Measurements from ENCODE around the gene CLIP1.

The CLIP1 gene

GRCh38 chr12:122421821-122422729 lies at the start of gene CLIP1:
CLIP1 (minus strand) TSS chr12:122422669; CDS start chr12:122380452, 42,217 bp downstream.
- TF ChIP-seq TEAD4 (IDR thresholded peaks at IDR 0.05), result no peak
- TF ChIP-seq YY1 (IDR thresholded peaks at IDR 0.05; ENCODE audit: low read depth), result peak; percentile 70
- peak; percentile 45; the same call in 1 of the 2 replicates for TF ChIP-seq RAD21 (IDR thresholded peaks at IDR 0.05; ENCODE audit: low read depth)
- TF ChIP-seq, protein P1, sequence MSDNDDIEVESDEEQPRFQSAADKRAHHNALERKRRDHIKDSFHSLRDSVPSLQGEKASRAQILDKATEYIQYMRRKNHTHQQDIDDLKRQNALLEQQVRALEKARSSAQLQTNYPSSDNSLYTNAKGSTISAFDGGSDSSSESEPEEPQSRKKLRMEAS (IDR thresholded peaks at IDR 0.05), result no peak; the same call in 1 of the 2 replicates
- peak; percentile 37 for TF ChIP-seq TAF1 (IDR thresholded peaks at IDR 0.05; ENCODE audit: low read depth)
- TF ChIP-seq ZBTB7A (IDR thresholded peaks at IDR 0.05; ENCODE audit: low read depth), result peak; percentile 72
- TF ChIP-seq USF1 (IDR thresholded peaks at IDR 0.05), result 0 out of 2 replicates have a peak, but pooled peaks have one; percentile 11

DNA sequence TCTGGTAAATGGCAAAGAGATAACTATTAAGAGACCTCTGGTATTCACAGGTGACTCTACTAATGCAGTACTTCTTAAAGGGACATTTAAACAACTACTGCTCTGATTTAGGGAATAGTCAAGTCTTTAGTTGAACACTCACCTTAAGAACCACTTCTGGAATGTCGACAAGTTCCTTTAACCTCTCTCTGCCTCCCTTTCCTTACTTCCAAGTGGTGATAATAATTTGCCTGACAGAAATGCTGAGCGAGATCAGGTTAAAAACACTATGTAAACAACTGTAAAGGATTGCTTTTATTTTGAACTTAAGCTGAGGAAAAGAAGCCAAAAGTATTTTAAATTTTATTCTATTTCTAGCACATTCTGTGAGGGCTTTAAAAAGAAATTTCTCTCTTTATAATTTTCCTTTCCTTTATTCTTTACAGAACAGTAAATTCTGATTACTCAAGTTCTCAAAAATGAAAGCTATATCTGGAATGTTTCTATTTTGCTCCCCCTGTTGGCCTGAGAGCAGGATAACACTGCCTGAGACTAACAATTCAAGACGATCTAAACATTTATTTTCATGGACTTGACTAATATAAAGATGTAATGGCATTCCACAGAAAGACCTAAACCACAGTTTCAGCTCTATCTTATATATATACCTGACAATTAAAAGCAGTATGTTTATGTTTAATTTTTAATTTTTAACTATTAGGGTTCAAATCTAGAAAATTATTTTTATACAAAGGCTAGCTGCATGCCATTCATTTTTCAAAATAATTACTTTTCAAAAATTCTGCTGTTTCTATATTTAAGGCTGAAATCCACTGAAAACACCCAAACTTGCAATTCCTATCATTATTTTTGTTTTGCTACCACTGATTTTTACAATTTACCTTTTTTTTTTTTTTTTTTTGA lies 49.1 kb upstream of the CLIP1 start:
- TF ChIP-seq TEAD4 (IDR thresholded peaks at IDR 0.05) (peak; percentile 56; the same call in 1 of the 2 replicates), FOXM1 (IDR thresholded peaks at IDR 0.05; ENCODE audit: borderline replicate concordance, low read depth) (no peak), RAD21 (IDR thresholded peaks at IDR 0.05; ENCODE audit: low read depth) (peak; percentile 72), TCF12 (IDR thresholded peaks at IDR 0.05; ENCODE audit: low read depth) (no peak)

- TF ChIP-seq EGR1 (IDR thresholded peaks at IDR 0.05), result no peak
- no peak for TF ChIP-seq YY1 (IDR thresholded peaks at IDR 0.05; ENCODE audit: low read depth)
- no peak for TF ChIP-seq NFIC (IDR thresholded peaks at IDR 0.05)
- TF ChIP-seq ZBTB7A (IDR thresholded peaks at IDR 0.05; ENCODE audit: low read depth), result no peak
- TF ChIP-seq FOXM1 (IDR thresholded peaks at IDR 0.05; ENCODE audit: borderline replicate concordance, low read depth), result no peak
- no peak for TF ChIP-seq CEBPB (IDR thresholded peaks at IDR 0.05)
- no peak for TF ChIP-seq TCF12 (IDR thresholded peaks at IDR 0.05; ENCODE audit: low read depth)
- TF ChIP-seq CREB1 (IDR thresholded peaks at IDR 0.05; ENCODE audit: low read depth), result no peak
- TF ChIP-seq EP300 (IDR thresholded peaks at IDR 0.05; ENCODE audit: borderline replicate concordance), result no peak
- no peak for TF ChIP-seq USF1 (IDR thresholded peaks at IDR 0.05)
Observed at GRCh38 chr12:122467983-122468382, 45.5 kb upstream of the CLIP1 start.

- TF ChIP-seq NFIC (IDR thresholded peaks at IDR 0.05) (peak; percentile 39; the same call in 1 of the 2 replicates), TEAD4 (IDR thresholded peaks at IDR 0.05) (peak; percentile 91), CREB1 (IDR thresholded peaks at IDR 0.05; ENCODE audit: low read depth) (peak; percentile 86), EP300 (IDR thresholded peaks at IDR 0.05; ENCODE audit: borderline replicate concordance) (peak; percentile 64; the same call in 1 of the 2 replicates), CEBPB (IDR thresholded peaks at IDR 0.05) (peak; percentile 66), TCF12 (IDR thresholded peaks at IDR 0.05; ENCODE audit: low read depth) (peak; percentile 68)
- TF ChIP-seq, protein P1 (IDR thresholded peaks at IDR 0.05), result 0 out of 2 replicates have a peak, but pooled peaks have one; percentile 11
Observed at GRCh38 chr12:122464317-122465042, 42.0 kb upstream of the CLIP1 start.

GRCh38 chr12:122460641-122461040 lies 38.2 kb upstream of the CLIP1 start:
- TF ChIP-seq CREB1 (IDR thresholded peaks at IDR 0.05; ENCODE audit: low read depth), result no peak
- TF ChIP-seq USF1 (IDR thresholded peaks at IDR 0.05), result no peak
- no peak for TF ChIP-seq TEAD4 (IDR thresholded peaks at IDR 0.05)
- TF ChIP-seq EGR1 (IDR thresholded peaks at IDR 0.05), result no peak
- TF ChIP-seq FOXM1 (IDR thresholded peaks at IDR 0.05; ENCODE audit: borderline replicate concordance, low read depth), result no peak
- TF ChIP-seq, protein P1 (IDR thresholded peaks at IDR 0.05), result no peak
- no peak for TF ChIP-seq TAF1 (IDR thresholded peaks at IDR 0.05; ENCODE audit: low read depth)
- no peak for TF ChIP-seq NFIC (IDR thresholded peaks at IDR 0.05)
- TF ChIP-seq TCF12 (IDR thresholded peaks at IDR 0.05; ENCODE audit: low read depth), result no peak
- no peak for TF ChIP-seq CEBPB (IDR thresholded peaks at IDR 0.05)
- TF ChIP-seq RAD21 (IDR thresholded peaks at IDR 0.05; ENCODE audit: low read depth), result no peak
- no peak for TF ChIP-seq ZBTB7A (IDR thresholded peaks at IDR 0.05; ENCODE audit: low read depth)
- TF ChIP-seq EP300 (IDR thresholded peaks at IDR 0.05; ENCODE audit: borderline replicate concordance), result no peak

DNA sequence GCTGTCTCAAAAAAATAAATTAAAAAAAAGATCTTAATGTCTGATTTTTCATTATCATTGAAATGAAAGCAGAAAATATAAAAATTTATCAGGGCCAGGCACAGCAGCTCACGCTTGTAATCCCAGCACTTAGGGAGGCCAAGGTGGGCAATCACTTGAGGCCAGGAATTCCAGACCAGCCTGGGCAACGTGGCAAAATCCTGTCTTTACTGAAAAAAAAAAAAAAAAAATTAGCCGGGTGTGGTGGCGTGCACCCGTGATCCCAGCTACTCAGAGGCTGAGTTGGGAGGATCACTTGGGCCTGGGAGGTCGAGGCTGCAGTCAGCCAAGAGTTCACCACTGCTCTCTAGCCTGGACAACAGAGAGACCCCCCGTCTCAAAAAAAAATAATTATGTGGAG lies 37.6 kb upstream of the CLIP1 start:
- TF ChIP-seq TEAD4 (IDR thresholded peaks at IDR 0.05) (no peak), TCF12 (IDR thresholded peaks at IDR 0.05; ENCODE audit: low read depth) (no peak), TAF1 (IDR thresholded peaks at IDR 0.05; ENCODE audit: low read depth) (no peak), ZBTB7A (IDR thresholded peaks at IDR 0.05; ENCODE audit: low read depth) (no peak), FOXM1 (IDR thresholded peaks at IDR 0.05; ENCODE audit: borderline replicate concordance, low read depth) (no peak), NFIC (IDR thresholded peaks at IDR 0.05) (no peak), YY1 (IDR thresholded peaks at IDR 0.05; ENCODE audit: low read depth) (no peak), CEBPB (IDR thresholded peaks at IDR 0.05) (no peak), RAD21 (IDR thresholded peaks at IDR 0.05; ENCODE audit: low read depth) (no peak), CREB1 (IDR thresholded peaks at IDR 0.05; ENCODE audit: low read depth) (no peak), REST (IDR thresholded peaks at IDR 0.05; ENCODE audit: low read depth) (no peak), EGR1 (IDR thresholded peaks at IDR 0.05) (no peak), USF1 (IDR thresholded peaks at IDR 0.05) (no peak)
- TF ChIP-seq, protein P1 (IDR thresholded peaks at IDR 0.05), result no peak
